Right ventricle myocardium superior (tissue), 1 donor: ENCODE measurements around the gene FARS2. TPM values are rescaled to one million over a fixed set of nuclear protein-coding genes. Genes with fewer than 3 reads are reported as not detected.

Source experiments
- ATAC-seq: fragments of 200-7000 bp; cut with Tn5 transposase; one replicate; pipeline ENCODE4 v1.9.1; 2020; ENCODE audit warnings: mild to moderate bottlenecking; ENCODE audit not compliant: poor library complexity
- DNase-seq: peaks from one replicate; pipeline ENCODE4 v3.0.0-alpha.2; 2020
- intact Hi-C: fragments of 100-400 bp; cut with DNase I; formaldehyde crosslinking; loops from one replicate; pipeline ENCODE4 v1.11.2; 2022
- total RNA-seq: library from RNA; stranded (reverse); fragmentation: NEBNext Ultra II Directional; extraction: Animal tissue kit (Norgen Biotek cat#: 25700); gene quantifications from one replicate; pipeline ENCODE4 v1.2.1, GENCODE V29; 2021
- donor health status: DM: no; HTN: yes; CAD: no; lungs with severe emphysema.

Gene FARS2
- total RNA-seq, 1 donor from 2014 or later: 20.8 TPM

- ATAC-seq (no peak), DNase-seq (no peak)
- intact Hi-C loops: no loop called here
These were observed 181.0 kb downstream of the FARS2 start for GRCh38 chr6:5442319-5442718.

GRCh38 chr6:5442916-5443315, 181.6 kb downstream of the FARS2 start:
- DNase-seq: no peak
- no peak for ATAC-seq
- intact Hi-C loops: no loop called here

- ATAC-seq: no peak
- intact Hi-C loops: no loop called here
These were observed 182.2 kb downstream of the FARS2 start for GRCh38 chr6:5443491-5443890.

GRCh38 chr6:5446362-5447075, 185.2 kb downstream of the FARS2 start:
- DNase-seq (no peak), ATAC-seq (no peak)
- intact Hi-C loops: no loop called here

More at GRCh38 chr6:5443491-5443890, 182.2 kb downstream of the FARS2 start:
- no peak for DNase-seq

GRCh38 chr6:5447921-5448320, 186.6 kb downstream of the FARS2 start:
- intact Hi-C loops: no loop called here
- ATAC-seq: no peak
- DNase-seq: no peak

- DNase-seq: no peak
- intact Hi-C loops: no loop called here
- no peak for ATAC-seq
These were observed 188.8 kb downstream of the FARS2 start for GRCh38 chr6:5450073-5450472.

- DNase-seq: no peak
- no peak for ATAC-seq
- intact Hi-C loops: no loop called here
These were observed 192.2 kb downstream of the FARS2 start for GRCh38 chr6:5453546-5453945.

GRCh38 chr6:5455142-5455541, 193.8 kb downstream of the FARS2 start:
- intact Hi-C loops: no loop called here
- ATAC-seq: no peak

GRCh38 chr6:5457041-5457440, 195.7 kb downstream of the FARS2 start:
- ATAC-seq: no peak
- intact Hi-C loops: no loop called here
- DNase-seq: no peak

More at GRCh38 chr6:5455142-5455541, 193.8 kb downstream of the FARS2 start:
- no peak for DNase-seq

- DNase-seq: peak; percentile 59
These were observed 196.8 kb downstream of the FARS2 start for GRCh38 chr6:5457983-5458683.

GRCh38 chr6:5459346-5459745, 198.0 kb downstream of the FARS2 start:
- ATAC-seq (no peak), DNase-seq (no peak)
- intact Hi-C loops: no loop called here

More at GRCh38 chr6:5457983-5458683, 196.8 kb downstream of the FARS2 start:
- intact Hi-C loops: no loop called here
- peak; percentile 88 for ATAC-seq

- no peak for ATAC-seq
- DNase-seq: no peak
- intact Hi-C loops: no loop called here
These were observed 200.1 kb downstream of the FARS2 start for GRCh38 chr6:5461365-5461764.

- ATAC-seq (no peak), DNase-seq (no peak)
- intact Hi-C loops: no loop called here
These were observed 201.5 kb downstream of the FARS2 start for GRCh38 chr6:5462856-5463255.

GRCh38 chr6:5463690-5464089, 202.4 kb downstream of the FARS2 start:
- ATAC-seq (no peak), DNase-seq (no peak)
- intact Hi-C loops: no loop called here

GRCh38 chr6:5464099-5464885, 203.0 kb downstream of the FARS2 start:
- no peak for ATAC-seq
- intact Hi-C loops: no loop called here
- DNase-seq: no peak

- no peak for DNase-seq
- intact Hi-C loops: no loop called here
- no peak for ATAC-seq
These were observed 205.2 kb downstream of the FARS2 start for GRCh38 chr6:5466281-5467136.

GRCh38 chr6:5468586-5468985, 207.3 kb downstream of the FARS2 start:
- intact Hi-C loops: no loop called here
- ATAC-seq (no peak), DNase-seq (no peak)

- DNase-seq (no peak), ATAC-seq (no peak)
- intact Hi-C loops: no loop called here
These were observed 208.0 kb downstream of the FARS2 start for GRCh38 chr6:5469101-5469846.
